MCF 10A (cell line): Measurements from ENCODE around the gene SLC6A19. TPM values are rescaled to one million over a fixed set of nuclear protein-coding genes. Genes with fewer than 3 reads are reported as not detected.

Source experiments
- BruUV-seq: library from RNA; stranded (reverse); fragments of 400-500 nt; replicated peaks from 2 replicates; lab custom pipeline; 2021; lab: Mats Ljungman, UMichigan
- CTCF ChIA-PET: fragments of 300-600 bp; sonication (Branson Sonifier 250); formaldehyde crosslinking; extraction: SDS; loops from one replicate; lab custom pipeline; 2021; ENCODE audit warnings: antibody characterized with exemption, inconsistent platforms; lab: Yijun Ruan, JAX
- POLR2A ChIA-PET: fragments of 300-600, 350-650 bp; sonication (Branson Sonifier 250); formaldehyde crosslinking; extraction: SDS; loops from one replicate; lab custom pipeline; 2020; ENCODE audit warnings: antibody characterized with exemption, inconsistent platforms; lab: Yijun Ruan, JAX
- DNase-seq: peaks from one replicate; pipeline ENCODE4 v3.0.0-alpha.2; 2018; ENCODE audit not compliant: unreplicated experiment
- H3K27ac Mint-ChIP-seq: one replicate; pipeline ENCODE4 v1.8.0; 2022; ENCODE audit warnings: mild to moderate bottlenecking, low read depth, mixed read lengths; ENCODE audit not compliant: unreplicated experiment
- H3K27me3 Mint-ChIP-seq: one replicate; pipeline ENCODE4 v1.8.0; 2022; ENCODE audit warnings: mixed read lengths; ENCODE audit not compliant: insufficient read depth, unreplicated experiment
- H3K36me3 Mint-ChIP-seq: one replicate; pipeline ENCODE4 v1.8.0; 2022; ENCODE audit warnings: mild to moderate bottlenecking, moderate library complexity, mixed read lengths; ENCODE audit not compliant: insufficient read depth, unreplicated experiment
- H3K4me1 Mint-ChIP-seq: one replicate; pipeline ENCODE4 v1.8.0; 2022; ENCODE audit warnings: mixed read lengths; ENCODE audit not compliant: insufficient read depth, unreplicated experiment
- H3K4me3 Mint-ChIP-seq: one replicate; pipeline ENCODE4 v1.8.0; 2022; ENCODE audit warnings: mild to moderate bottlenecking, moderate library complexity, mixed read lengths; ENCODE audit not compliant: unreplicated experiment
- H3K9me3 Mint-ChIP-seq: one replicate; pipeline ENCODE4 v1.8.0; 2022; ENCODE audit warnings: mixed read lengths; ENCODE audit not compliant: unreplicated experiment
- CTCF ChIP-seq: fragments of 200-600 bp; IDR thresholded peaks from one replicate; pipeline ENCODE4 v1.8.0; 2022; ENCODE audit warnings: antibody characterized with exemption, mild to moderate bottlenecking; ENCODE audit not compliant: unreplicated experiment
- intact Hi-C: fragments of 100-400 bp; cut with micrococcal nuclease; formaldehyde crosslinking; loops from 2 replicates; pipeline ENCODE4 v1.14.1; 2022
- total RNA-seq: library from RNA; stranded (reverse); gene quantifications from 2 replicates; pipeline ENCODE4 v1.2.3, GENCODE V29; 2022

The SLC6A19 gene
- total RNA-seq, 1 experiment from 2014 or later: not detected

- TF ChIP-seq CTCF: no peak
- Mint-ChIP-seq H3K4me1 (no peaks in the 10 kb centered on the region), H3K4me3 (no peak overlapping the region), H3K27me3 (peaks cover 10% of the 10 kb centered on the region), H3K36me3 (peaks cover 5% of the 10 kb centered on the region), H3K27ac (no peak overlapping the region), H3K9me3 (peaks cover 10% of the 10 kb centered on the region)
- no TSS peak for BruUV-seq
- DNase-seq: no peak
- ChIA-PET CTCF (no interaction called here), POLR2A (no interaction called here)
- intact Hi-C loops: no loop called here
These were observed 30.0 kb downstream of the SLC6A19 start for GRCh38 chr5:1231354-1231905.

GRCh38 chr5:1232780-1233179, 31.4 kb downstream of the SLC6A19 start:
- CTCF ChIA-PET: interaction anchor here (0.7 kb wide), 1 partner anchor 65 kb away, joined by 3 read pairs; no protein-coding TSS in a partner anchor
- no TSS peak for BruUV-seq

GRCh38 chr5:1235379-1235778, 34.0 kb downstream of the SLC6A19 start:
- Mint-ChIP-seq H3K36me3 (no peaks in the 10 kb centered on the region), H3K4me3 (no peak overlapping the region), H3K27ac (no peak overlapping the region), H3K9me3 (peaks cover 17% of the 10 kb centered on the region), H3K4me1 (peaks cover 6% of the 10 kb centered on the region), H3K27me3 (peaks cover 1% of the 10 kb centered on the region)
- BruUV-seq: no TSS peak
- no peak for DNase-seq
- ChIA-PET CTCF (no interaction called here), POLR2A (no interaction called here)
- intact Hi-C loops: no loop called here
- no peak for TF ChIP-seq CTCF

More at GRCh38 chr5:1232780-1233179, 31.4 kb downstream of the SLC6A19 start:
- intact Hi-C loops: no loop called here
- Mint-ChIP-seq H3K36me3 (peaks cover 5% of the 10 kb centered on the region), H3K27ac (no peak overlapping the region), H3K4me1 (no peaks in the 10 kb centered on the region), H3K9me3 (peaks cover 17% of the 10 kb centered on the region), H3K4me3 (no peak overlapping the region), H3K27me3 (peaks cover 10% of the 10 kb centered on the region)
- no peak for TF ChIP-seq CTCF
- POLR2A ChIA-PET: no interaction called here
- no peak for DNase-seq

GRCh38 chr5:1235838-1236237, 34.4 kb downstream of the SLC6A19 start:
- intact Hi-C loops: no loop called here
- Mint-ChIP-seq H3K9me3 (peaks cover 17% of the 10 kb centered on the region), H3K36me3 (no peaks in the 10 kb centered on the region), H3K4me1 (peaks cover 6% of the 10 kb centered on the region), H3K27me3 (peaks cover 6% of the 10 kb centered on the region), H3K4me3 (no peak overlapping the region), H3K27ac (no peak overlapping the region)
- TF ChIP-seq CTCF: no peak
- BruUV-seq: no TSS peak
- DNase-seq: no peak
- ChIA-PET POLR2A (no interaction called here), CTCF (no interaction called here)
